Stomach smooth muscle (tissue), 2 donors: Measurements from ENCODE around the gene MIPOL1.
"Not testable (repeated sequence)": the region's sequence is repeated elsewhere in the genome, so short reads cannot be mapped to it uniquely, and the experiment has no call there.

Source experiments
- H3K27ac ChIP-seq: one replicate; pipeline ENCODE4 v1.7.0; 2013; ENCODE audit warnings: mild to moderate bottlenecking, low read length, inconsistent platforms
- H3K27me3 ChIP-seq, 2 donors: one replicate each; pipeline ENCODE4 v1.7.0; 2013; ENCODE audit warnings: low read length in 2 of 2; ENCODE audit not compliant: insufficient read depth in 2 of 2, control insufficient read depth in 1 of 2
- H3K36me3 ChIP-seq, 2 donors: one replicate each; pipeline ENCODE4 v1.7.0; 2013; ENCODE audit warnings: low read length in 2 of 2; ENCODE audit not compliant: control insufficient read depth in 2 of 2, insufficient read depth in 2 of 2
- H3K4me1 ChIP-seq: one replicate; pipeline ENCODE4 v1.7.0; 2013; ENCODE audit warnings: low read length; ENCODE audit not compliant: control insufficient read depth, insufficient read depth
- H3K4me3 ChIP-seq, 2 donors: one replicate each; pipeline ENCODE4 v1.7.0; 2013; ENCODE audit warnings: low read length in 2 of 2
- H3K9ac ChIP-seq, 2 donors: one replicate each; pipeline ENCODE4 v1.7.0; 2013; ENCODE audit warnings: low read length in 2 of 2, mild to moderate bottlenecking in 1 of 2
- H3K9me3 ChIP-seq, 2 donors: one replicate each; pipeline ENCODE4 v1.7.0; 2013; ENCODE audit warnings: low read length in 2 of 2; ENCODE audit not compliant: control insufficient read depth in 2 of 2
- donor health status: healthy.
- donor health status: Pancreatic carcinoma.

MIPOL1 gene

DNA sequence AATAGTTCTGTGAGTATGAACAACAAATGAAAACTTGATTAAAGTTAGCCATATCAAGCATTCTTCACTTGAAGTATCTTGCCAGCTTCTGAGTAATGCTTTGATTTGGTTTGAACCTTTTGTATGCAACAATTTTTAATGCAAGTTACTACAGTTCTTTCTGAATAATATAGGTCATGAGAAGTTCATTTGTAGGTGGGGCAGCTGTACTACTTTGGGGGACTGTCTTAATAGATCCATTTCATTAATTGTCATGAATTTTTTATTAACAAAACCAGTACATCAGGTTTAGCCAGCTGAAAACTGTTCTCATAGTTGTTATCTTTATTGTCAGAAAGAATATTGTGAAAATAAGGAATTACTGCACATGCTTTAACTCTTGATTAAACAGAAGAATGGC is 254.6 kb downstream of the MIPOL1 start:
- Histone ChIP-seq H3K36me3 (no peaks in the 10 kb centered on the region), H3K9me3 (no peaks in the 10 kb centered on the region), H3K27ac (no peak overlapping the region), H3K27me3 (no peaks in the 10 kb centered on the region), H3K4me3 (no peak overlapping the region), H3K4me1 (no peaks in the 10 kb centered on the region), H3K9ac (no peak overlapping the region)

DNA sequence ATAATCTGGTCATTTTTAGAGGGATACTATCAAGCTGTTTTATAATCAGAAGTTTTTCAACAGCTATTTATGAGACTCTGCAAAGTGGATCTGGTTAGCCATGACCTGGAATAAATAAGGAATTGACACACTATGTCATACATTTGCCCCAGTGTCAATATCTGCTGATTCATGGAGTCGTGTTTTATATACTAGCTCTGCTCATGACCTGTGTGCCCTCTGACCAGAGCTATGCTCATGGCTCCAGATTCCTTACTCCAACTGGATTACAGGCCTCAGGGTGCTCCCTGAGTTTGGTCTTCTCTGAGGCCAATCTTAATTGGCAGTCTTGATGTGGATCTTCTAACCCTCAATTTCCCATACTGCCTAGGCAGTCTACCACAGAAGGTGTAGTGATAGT is 256.2 kb downstream of the MIPOL1 start:
- H3K36me3 ChIP-seq: no peaks in the 10 kb centered on the region
- H3K4me1 ChIP-seq: no peaks in the 10 kb centered on the region
- no peak overlapping the region for H3K27ac ChIP-seq
- H3K9me3 ChIP-seq: no peaks in the 10 kb centered on the region
- no peak overlapping the region for H3K9ac ChIP-seq
- no peaks in the 10 kb centered on the region for H3K27me3 ChIP-seq
- no peak overlapping the region for H3K4me3 ChIP-seq

DNA sequence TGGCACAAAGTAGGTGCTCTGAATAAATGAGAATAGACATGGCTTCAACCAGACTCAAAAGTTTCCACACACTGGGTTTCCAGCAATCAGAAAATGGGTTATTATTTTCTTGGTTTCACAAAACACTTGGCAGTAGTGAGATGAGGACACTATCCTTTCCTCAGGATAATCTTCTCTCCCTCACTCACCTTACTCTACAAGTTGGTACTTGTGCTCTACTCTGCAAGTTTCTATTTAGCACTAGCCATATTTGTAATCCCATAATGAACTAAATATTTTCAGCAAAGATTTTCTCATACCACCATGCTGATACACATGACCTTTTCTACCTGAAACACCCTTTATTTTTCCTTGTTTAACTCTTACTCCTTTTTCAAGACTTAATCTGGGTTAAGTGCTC is 259.6 kb downstream of the MIPOL1 start:
- Histone ChIP-seq H3K36me3 (no peaks in the 10 kb centered on the region), H3K9ac (no peak overlapping the region), H3K4me3 (no peak overlapping the region), H3K4me1 (no peaks in the 10 kb centered on the region), H3K27ac (no peak overlapping the region), H3K9me3 (no peaks in the 10 kb centered on the region), H3K27me3 (no peaks in the 10 kb centered on the region)

DNA sequence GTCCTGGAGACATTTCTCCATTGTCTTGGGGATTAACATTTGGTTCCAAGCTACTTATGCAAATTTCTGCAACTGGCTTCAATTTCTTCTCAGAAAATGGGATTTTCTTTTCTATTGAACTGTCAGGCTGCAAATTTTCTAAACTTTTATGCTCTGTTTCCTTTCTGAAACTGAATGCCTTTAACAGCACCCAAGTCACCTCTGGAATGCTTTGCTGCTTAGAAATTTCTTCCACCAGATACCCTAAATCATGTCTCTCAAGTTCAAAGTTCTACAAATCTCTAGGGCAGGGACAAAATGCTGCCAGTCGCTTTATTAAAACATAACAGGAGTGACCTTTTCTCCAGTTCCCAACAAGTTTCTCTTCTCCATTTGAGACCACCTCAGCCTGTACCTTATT is 264.7 kb downstream of the MIPOL1 start:
- H3K9ac ChIP-seq, H3K4me3 ChIP-seq, H3K9me3 ChIP-seq, H3K27me3 ChIP-seq, H3K36me3 ChIP-seq, H3K27ac ChIP-seq, H3K4me1 ChIP-seq: not testable (repeated sequence)

DNA sequence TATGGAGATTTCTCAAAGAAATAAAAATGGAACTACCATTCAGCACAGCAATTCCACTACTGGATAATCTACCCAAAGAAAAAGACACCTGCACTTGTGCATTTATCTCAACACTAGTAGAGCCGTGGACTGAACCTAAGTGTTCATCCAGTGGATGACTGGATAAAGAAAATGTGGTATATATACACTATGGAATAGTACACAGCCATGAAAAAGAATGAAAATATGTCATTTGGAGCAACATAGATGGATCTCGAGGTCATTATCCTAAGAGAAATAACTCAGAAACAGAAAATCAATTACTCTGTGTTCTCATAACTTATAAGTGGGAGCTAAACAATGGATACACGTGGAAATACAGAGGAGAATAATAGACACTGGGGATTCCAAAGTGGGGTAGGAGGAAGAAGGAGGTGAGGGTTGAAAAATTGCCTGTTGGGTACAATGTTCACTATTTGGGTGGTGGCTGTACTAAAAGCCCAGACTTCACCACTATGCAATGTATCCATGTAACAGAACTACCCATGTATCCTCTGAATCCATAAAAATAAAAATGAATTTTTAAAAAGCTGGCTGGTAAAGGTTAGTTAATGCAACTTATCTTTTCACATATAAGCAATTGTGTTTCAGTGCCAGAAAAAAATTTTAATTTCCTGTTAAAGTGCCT is 266.6 kb downstream of the MIPOL1 start:
- Histone ChIP-seq H3K4me3 (no peak overlapping the region), H3K36me3 (no peaks in the 10 kb centered on the region), H3K27me3 (no peaks in the 10 kb centered on the region), H3K4me1 (no peaks in the 10 kb centered on the region), H3K9me3 (no peaks in the 10 kb centered on the region), H3K27ac (no peak overlapping the region), H3K9ac (no peak overlapping the region)

DNA sequence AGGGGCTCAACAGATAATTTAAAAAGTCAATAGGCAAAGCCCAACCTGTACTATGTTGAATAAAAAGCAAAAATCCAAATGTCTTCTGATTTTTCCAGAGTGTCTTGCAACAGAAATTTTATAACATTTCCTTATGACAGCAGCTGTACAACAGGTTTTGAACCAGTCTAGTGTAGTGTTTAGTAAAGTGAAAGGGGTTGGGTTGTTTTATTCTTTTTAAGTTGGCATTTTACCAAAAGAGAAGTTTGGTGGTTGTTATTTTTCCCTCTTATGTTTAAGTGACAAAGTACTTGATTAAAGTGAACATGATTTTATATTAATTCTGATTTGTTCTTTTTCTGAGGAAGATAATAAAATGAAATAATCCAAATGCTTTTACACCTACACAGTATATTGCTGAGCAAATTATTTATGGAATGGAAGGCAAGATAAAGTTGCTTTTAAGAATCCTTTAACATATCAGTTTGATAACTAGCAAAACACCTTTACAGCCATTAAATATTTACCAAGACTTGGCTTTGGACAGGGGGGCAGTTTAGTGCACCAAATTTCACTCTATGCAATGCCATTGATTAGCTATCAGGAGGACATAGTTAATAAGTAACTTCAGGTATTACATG is 268.4 kb downstream of the MIPOL1 start:
- H3K36me3 ChIP-seq: no peaks in the 10 kb centered on the region
- no peak overlapping the region for H3K27ac ChIP-seq
- H3K4me3 ChIP-seq: no peak overlapping the region
- H3K9ac ChIP-seq: no peak overlapping the region
- no peaks in the 10 kb centered on the region for H3K9me3 ChIP-seq
- H3K27me3 ChIP-seq: no peaks in the 10 kb centered on the region
- H3K4me1 ChIP-seq: no peaks in the 10 kb centered on the region

DNA sequence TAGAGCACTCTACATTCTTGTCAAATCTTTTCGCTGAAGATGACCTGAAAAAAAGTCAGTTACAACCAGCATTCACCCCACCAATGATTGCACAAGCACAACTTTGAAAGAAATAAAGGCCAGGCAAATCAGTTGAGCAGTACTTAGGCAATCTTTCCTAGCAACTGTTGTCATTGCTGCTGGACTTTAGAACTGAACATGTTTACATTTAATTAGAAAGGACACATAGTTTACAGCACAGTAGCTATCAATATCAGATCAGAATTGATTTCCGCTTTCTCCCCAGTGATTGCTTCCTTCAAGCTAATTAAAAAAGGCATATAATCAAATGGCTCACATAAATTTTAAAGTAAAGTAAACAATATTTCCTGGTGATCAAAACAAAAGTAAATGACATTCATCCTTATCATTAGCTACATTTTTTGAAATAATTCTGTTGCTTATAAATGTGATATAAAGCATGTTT is 268.9 kb downstream of the MIPOL1 start:
- no peak overlapping the region for H3K9ac ChIP-seq
- no peaks in the 10 kb centered on the region for H3K4me1 ChIP-seq
- no peak overlapping the region for H3K27ac ChIP-seq

DNA sequence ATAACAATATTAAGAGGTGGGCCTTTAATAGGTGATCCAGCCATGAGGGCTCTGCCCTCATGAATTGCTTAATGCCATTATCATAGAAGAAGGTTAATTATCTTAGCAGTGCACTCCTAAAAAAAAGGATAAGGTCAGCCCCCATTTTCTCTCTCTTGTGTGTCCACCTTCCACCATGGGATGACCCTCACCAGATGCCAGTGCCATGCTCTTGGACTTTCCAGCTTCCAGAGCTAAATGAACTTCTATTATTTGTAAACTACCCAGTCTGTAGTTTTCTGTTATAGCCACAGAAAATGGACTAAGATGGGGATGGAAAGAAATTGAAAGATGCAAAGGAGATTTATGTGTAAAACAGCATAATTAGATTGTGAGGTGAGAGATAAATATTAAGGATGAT is 271.9 kb downstream of the MIPOL1 start:
- H3K27me3 ChIP-seq: no peaks in the 10 kb centered on the region
- no peak overlapping the region for H3K9ac ChIP-seq
- H3K27ac ChIP-seq: no peak overlapping the region
- H3K9me3 ChIP-seq: no peaks in the 10 kb centered on the region
- no peaks in the 10 kb centered on the region for H3K36me3 ChIP-seq
- H3K4me3 ChIP-seq: no peak overlapping the region
- no peaks in the 10 kb centered on the region for H3K4me1 ChIP-seq

More for the DNA sequence above, 268.9 kb downstream of the MIPOL1 start:
- no peaks in the 10 kb centered on the region for H3K9me3 ChIP-seq
- H3K27me3 ChIP-seq: no peaks in the 10 kb centered on the region
- no peaks in the 10 kb centered on the region for H3K36me3 ChIP-seq
- H3K4me3 ChIP-seq: no peak overlapping the region

DNA sequence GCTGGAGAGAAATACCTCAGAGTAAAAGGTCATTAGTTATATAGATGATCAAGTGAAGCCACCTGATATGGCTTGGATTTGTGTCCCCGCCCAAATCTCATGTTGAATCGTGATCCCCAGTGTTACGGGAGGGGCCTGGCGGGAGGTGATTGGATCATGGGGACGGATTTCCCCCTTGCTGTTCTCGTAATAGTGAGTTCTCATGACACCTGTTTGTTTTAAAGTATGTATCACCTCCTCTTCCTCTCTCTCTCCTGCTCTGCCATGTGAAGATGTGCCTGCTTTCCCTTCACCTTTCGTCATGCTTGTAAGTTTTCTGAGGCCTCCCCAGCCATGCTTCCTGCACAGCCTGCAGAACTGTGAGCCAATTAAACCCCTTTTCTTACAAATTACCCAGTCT is 272.5 kb downstream of the MIPOL1 start:
- Histone ChIP-seq H3K27me3 (no peaks in the 10 kb centered on the region), H3K27ac (no peak overlapping the region), H3K4me1 (no peaks in the 10 kb centered on the region), H3K4me3 (no peak overlapping the region), H3K9ac (no peak overlapping the region), H3K9me3 (no peaks in the 10 kb centered on the region), H3K36me3 (no peaks in the 10 kb centered on the region)

DNA sequence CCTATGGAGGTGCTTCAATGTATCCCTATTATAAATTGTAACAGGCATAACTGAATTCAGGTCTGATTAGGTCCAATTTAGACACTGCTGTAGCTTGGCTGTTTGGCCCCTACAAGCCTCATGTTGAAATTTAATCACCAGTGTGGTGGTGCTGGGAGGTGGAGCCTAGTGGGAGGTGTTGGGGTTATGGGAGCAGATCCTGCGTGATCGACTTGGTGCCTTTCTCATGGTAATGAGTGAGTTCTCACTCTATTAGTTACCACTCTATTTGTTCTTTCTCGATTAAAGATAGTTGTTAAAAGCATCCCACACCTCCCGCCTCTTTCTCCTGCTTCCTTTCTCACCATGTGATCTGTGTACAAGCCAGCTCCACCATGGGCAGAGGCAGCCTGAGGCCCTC is 275.2 kb downstream of the MIPOL1 start:
- Histone ChIP-seq H3K9ac (no peak overlapping the region), H3K36me3 (no peaks in the 10 kb centered on the region), H3K4me3 (no peak overlapping the region), H3K9me3 (peaks cover 0 to 3% of the 10 kb centered on the region in 2 donors), H3K4me1 (no peaks in the 10 kb centered on the region), H3K27me3 (no peaks in the 10 kb centered on the region), H3K27ac (no peak overlapping the region)

DNA sequence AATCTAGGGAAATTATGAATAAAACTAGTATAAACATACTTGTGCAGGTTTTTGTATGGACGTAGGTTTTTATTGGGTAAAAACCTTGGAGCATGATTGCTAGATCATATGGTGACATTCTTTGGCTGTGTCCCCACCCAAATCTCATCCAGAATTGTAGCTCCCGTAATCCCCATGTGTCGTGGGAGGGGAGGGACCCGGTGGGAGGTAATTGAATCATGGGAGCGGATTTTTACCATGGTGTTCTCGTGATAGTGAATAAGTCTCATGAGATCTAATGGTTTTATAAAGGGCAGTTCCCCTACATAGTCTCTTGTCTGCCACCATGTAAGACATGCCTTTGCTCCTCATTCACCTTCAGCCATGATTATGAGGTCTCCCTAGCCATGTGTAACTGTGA is 276.5 kb downstream of the MIPOL1 start:
- no peak overlapping the region for H3K4me3 ChIP-seq
- H3K4me1 ChIP-seq: no peaks in the 10 kb centered on the region
- no peaks in the 10 kb centered on the region for H3K27me3 ChIP-seq
- H3K36me3 ChIP-seq: no peaks in the 10 kb centered on the region
- no peak overlapping the region for H3K27ac ChIP-seq
- H3K9me3 ChIP-seq: peaks cover 0 to 3% of the 10 kb centered on the region in 2 donors
- no peak overlapping the region for H3K9ac ChIP-seq
